Measurements from ENCODE around the gene RPUSD4. TPM values are rescaled to one million over a fixed set of nuclear protein-coding genes. Genes with fewer than 3 reads are reported as not detected.
A peak's percentile ranks its signal among the peaks of the same experiment; 100 is the strongest.

Gene RPUSD4
- total and polyA plus RNA-seq, 2 donors from 2014 or later, result 13.6 to 20.7 TPM

DNA sequence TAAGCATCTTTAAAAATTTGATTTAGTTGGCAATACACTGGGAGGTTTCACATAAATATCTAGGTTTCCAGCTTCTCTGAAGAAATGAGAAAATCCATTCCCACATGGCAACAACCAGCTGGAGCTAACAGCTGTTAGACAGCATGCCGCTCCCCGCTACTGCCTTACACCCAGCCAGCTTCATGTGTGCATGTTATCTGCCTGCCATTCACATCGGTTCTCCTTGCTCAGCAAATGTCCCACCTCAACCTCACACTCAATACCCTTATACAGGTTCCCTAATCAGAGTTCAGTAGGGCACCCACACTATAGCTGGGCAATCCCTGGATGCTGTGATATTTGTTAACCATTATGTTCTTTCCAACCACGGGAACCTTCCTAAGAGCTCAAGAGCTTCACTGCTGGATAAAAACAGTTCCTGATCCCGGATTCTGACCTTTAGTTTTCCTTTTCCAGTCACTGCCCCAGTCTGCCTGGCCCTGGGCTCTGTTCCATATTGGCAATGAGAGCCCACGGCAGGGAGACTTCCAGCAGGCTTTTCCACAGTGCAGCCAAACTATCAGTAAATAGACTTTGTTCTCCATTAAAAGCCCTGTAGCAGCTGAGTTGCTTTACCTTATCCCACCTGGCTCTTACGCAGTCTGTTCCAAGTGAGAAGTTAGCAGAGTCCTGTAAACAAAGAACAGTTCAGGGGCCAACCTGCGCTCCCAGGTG is 8.6 kb downstream of the RPUSD4 start:
- no peak for FAIRE-seq
- H3K4me1 ChIP-seq (ENCODE audit: control insufficient read depth in 2 of 3, insufficient read depth in 2 of 3, low read depth in 1 of 3, low read length in 3 of 3), result no peaks in the 10 kb centered on the region
- H3K36me3 ChIP-seq (ENCODE audit: control insufficient read depth in 2 of 3, insufficient read depth in 3 of 3, low read length in 3 of 3), result peaks cover 3 to 37% (median 32%) of the 10 kb centered on the region in 3 donors
- intact Hi-C loops (cut with DNase I), result no loop called here
- no peak overlapping the region for H3K4me3 ChIP-seq (ENCODE audit: low read length in 3 of 3)
- H3K9ac ChIP-seq (ENCODE audit: low read length in 3 of 3), result no peak overlapping the region
- H3K27me3 ChIP-seq (ENCODE audit: control insufficient read depth, insufficient read depth, low read length), result no peaks in the 10 kb centered on the region
- TF ChIP-seq, protein P1, sequence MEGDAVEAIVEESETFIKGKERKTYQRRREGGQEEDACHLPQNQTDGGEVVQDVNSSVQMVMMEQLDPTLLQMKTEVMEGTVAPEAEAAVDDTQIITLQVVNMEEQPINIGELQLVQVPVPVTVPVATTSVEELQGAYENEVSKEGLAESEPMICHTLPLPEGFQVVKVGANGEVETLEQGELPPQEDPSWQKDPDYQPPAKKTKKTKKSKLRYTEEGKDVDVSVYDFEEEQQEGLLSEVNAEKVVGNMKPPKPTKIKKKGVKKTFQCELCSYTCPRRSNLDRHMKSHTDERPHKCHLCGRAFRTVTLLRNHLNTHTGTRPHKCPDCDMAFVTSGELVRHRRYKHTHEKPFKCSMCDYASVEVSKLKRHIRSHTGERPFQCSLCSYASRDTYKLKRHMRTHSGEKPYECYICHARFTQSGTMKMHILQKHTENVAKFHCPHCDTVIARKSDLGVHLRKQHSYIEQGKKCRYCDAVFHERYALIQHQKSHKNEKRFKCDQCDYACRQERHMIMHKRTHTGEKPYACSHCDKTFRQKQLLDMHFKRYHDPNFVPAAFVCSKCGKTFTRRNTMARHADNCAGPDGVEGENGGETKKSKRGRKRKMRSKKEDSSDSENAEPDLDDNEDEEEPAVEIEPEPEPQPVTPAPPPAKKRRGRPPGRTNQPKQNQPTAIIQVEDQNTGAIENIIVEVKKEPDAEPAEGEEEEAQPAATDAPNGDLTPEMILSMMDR (IDR thresholded peaks at IDR 0.05; ENCODE audit: borderline replicate concordance, extremely low read depth, insufficient read depth), result no peak
- no peak overlapping the region for H3K27ac ChIP-seq (ENCODE audit: low read depth in 2 of 2, low read length in 2 of 2)
- DNase-seq, result no peak
- H3K9me3 ChIP-seq (ENCODE audit: control insufficient read depth in 2 of 3, insufficient read depth in 1 of 3, low read length in 3 of 3), result no peaks in the 10 kb centered on the region

GRCh38 chr11:126198648-126199047 is 12.8 kb downstream of the RPUSD4 start:
- Histone ChIP-seq H3K4me3 (ENCODE audit: low read length in 3 of 3) (no peak overlapping the region), H3K9ac (ENCODE audit: low read length in 3 of 3) (no peak overlapping the region), H3K27me3 (ENCODE audit: control insufficient read depth, insufficient read depth, low read length) (no peaks in the 10 kb centered on the region), H3K9me3 (ENCODE audit: control insufficient read depth in 2 of 3, insufficient read depth in 1 of 3, low read length in 3 of 3) (peaks cover 0 to 4% (median 0%) of the 10 kb centered on the region in 3 donors), H3K27ac (ENCODE audit: low read depth in 2 of 2, low read length in 2 of 2) (no peak overlapping the region), H3K36me3 (ENCODE audit: control insufficient read depth in 2 of 3, insufficient read depth in 3 of 3, low read length in 3 of 3) (peaks cover 3 to 22% (median 17%) of the 10 kb centered on the region in 3 donors), H3K4me1 (ENCODE audit: control insufficient read depth in 2 of 3, insufficient read depth in 2 of 3, low read depth in 1 of 3, low read length in 3 of 3) (no peaks in the 10 kb centered on the region)
- no peak for FAIRE-seq
- DNase-seq, result no peak
- intact Hi-C loops (cut with DNase I), result no loop called here
- TF ChIP-seq, protein P1 (IDR thresholded peaks at IDR 0.05; ENCODE audit: borderline replicate concordance, extremely low read depth, insufficient read depth), result no peak

DNA sequence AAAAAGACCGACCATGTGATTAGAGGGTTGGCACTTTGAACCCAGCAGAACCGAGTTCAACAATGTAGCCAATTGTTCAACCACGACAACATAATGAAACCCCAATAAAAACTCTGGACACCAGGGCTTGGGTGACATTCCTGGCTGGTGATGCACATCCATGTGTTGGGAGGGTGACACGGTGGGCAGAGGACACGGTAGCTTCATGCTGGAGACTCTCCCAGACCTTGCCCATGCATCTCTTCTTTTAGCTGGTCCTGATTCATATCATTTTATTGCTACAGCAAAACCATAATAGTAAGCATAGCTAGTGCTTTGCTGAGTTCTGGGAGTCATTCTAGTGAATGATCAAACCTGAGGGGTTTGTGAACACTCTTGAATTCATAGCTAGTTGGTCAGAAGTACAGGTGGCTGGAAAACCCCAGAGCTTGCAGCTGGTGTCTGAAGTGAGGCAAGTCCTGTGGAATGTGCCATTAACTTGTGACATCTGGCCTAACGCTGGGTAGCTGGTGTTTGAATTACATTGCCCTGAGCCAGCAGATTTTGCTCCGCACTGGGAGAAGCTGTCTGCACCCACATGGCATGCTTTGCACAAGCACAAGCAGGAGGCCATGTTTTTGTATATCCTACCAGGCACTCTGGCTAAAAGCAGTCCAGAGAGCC is 14.0 kb downstream of the RPUSD4 start:
- FAIRE-seq, result no peak
- TF ChIP-seq, protein P1 (IDR thresholded peaks at IDR 0.05; ENCODE audit: borderline replicate concordance, extremely low read depth, insufficient read depth), result no peak

More for the DNA sequence above, 14.0 kb downstream of the RPUSD4 start:
- Histone ChIP-seq H3K9ac (ENCODE audit: low read length in 3 of 3) (no peak overlapping the region), H3K27ac (ENCODE audit: low read depth in 2 of 2, low read length in 2 of 2) (no peak overlapping the region), H3K9me3 (ENCODE audit: control insufficient read depth in 2 of 3, insufficient read depth in 1 of 3, low read length in 3 of 3) (peaks cover 0 to 4% (median 0%) of the 10 kb centered on the region in 3 donors), H3K36me3 (ENCODE audit: control insufficient read depth in 2 of 3, insufficient read depth in 3 of 3, low read length in 3 of 3) (peaks cover 3 to 19% (median 9%) of the 10 kb centered on the region in 3 donors), H3K4me3 (ENCODE audit: low read length in 3 of 3) (no peak overlapping the region), H3K4me1 (ENCODE audit: control insufficient read depth in 2 of 3, insufficient read depth in 2 of 3, low read depth in 1 of 3, low read length in 3 of 3) (no peaks in the 10 kb centered on the region), H3K27me3 (ENCODE audit: control insufficient read depth, insufficient read depth, low read length) (no peaks in the 10 kb centered on the region)
- DNase-seq, result peak in 1 of 5 donors; percentile 36
- intact Hi-C loops (cut with DNase I), result no loop called here
